PC-3 (cell line): ENCODE data around the gene RPL12. TPM values are rescaled to one million over a fixed set of nuclear protein-coding genes. Genes with fewer than 3 reads are reported as not detected.

ENCODE experiments used
- ATAC-seq: fragments of 200-7000 bp; cut with Tn5 transposase; 2 replicates; pipeline ENCODE4 v1.9.1; 2020; ENCODE audit warnings: mild to moderate bottlenecking, moderate library complexity
- BruUV-seq: library from RNA; stranded (reverse); fragments of 400-500 nt; replicated peaks from 2 replicates; lab custom pipeline; 2021; lab: Mats Ljungman, UMichigan
- CTCF ChIA-PET: fragments of 300-600 bp; sonication (Branson Sonifier 250); formaldehyde crosslinking; loops from one replicate; lab custom pipeline; 2022; ENCODE audit warnings: antibody characterized with exemption; lab: Charles Lee
- POLR2A ChIA-PET: fragments of 300-600 bp; sonication (Branson Sonifier 250); formaldehyde crosslinking; loops from one replicate; lab custom pipeline; 2022; ENCODE audit warnings: antibody characterized with exemption; ENCODE audit not compliant: unreplicated experiment; lab: Charles Lee
- DNase-seq: peaks from one replicate; pipeline ENCODE4 v3.0.0-alpha.2; 2015
- H2AFZ ChIP-seq: fragments of 300-600 bp; sonication (generic); 2 replicates; pipeline ENCODE4 v1.6.0; 2016; ENCODE audit warnings: antibody characterized with exemption, low read length
- H3F3A ChIP-seq: fragments of 300-600 bp; sonication (generic); one replicate; pipeline ENCODE4 v1.6.0; 2017; ENCODE audit warnings: antibody characterized with exemption, low read length, control low read depth, mild to moderate bottlenecking; ENCODE audit not compliant: unreplicated experiment
- H3K27ac ChIP-seq: fragments of 300-600 bp; sonication (generic); 2 replicates; pipeline ENCODE4 v1.5.1; 2016; ENCODE audit warnings: mild to moderate bottlenecking, low read length
- H3K27me3 ChIP-seq: fragments of 300-600 bp; sonication (generic); 2 replicates; pipeline ENCODE4 v1.6.1; 2016; ENCODE audit warnings: low read length, mixed read lengths
- H3K36me3 ChIP-seq: fragments of 300-600 bp; sonication (generic); 2 replicates; pipeline ENCODE4 v1.6.1; 2016; ENCODE audit warnings: low read depth, mixed run types, low read length, mixed read lengths
- H3K4me1 ChIP-seq: fragments of 300-600 bp; sonication (generic); 2 replicates; pipeline ENCODE4 v1.5.1; 2016; ENCODE audit warnings: low read length; ENCODE audit not compliant: insufficient read depth
- H3K4me2 ChIP-seq: fragments of 300-600 bp; sonication (generic); 2 replicates; pipeline ENCODE4 v1.6.0; 2016; ENCODE audit warnings: low read length
- H3K4me3 ChIP-seq: fragments of 300-600 bp; sonication (generic); 2 replicates; pipeline ENCODE4 v1.5.1; 2016; ENCODE audit warnings: mild to moderate bottlenecking, low read length, mixed read lengths
- H3K79me2 ChIP-seq: fragments of 300-600 bp; sonication (generic); 2 replicates; pipeline ENCODE4 v1.6.1; 2017; ENCODE audit warnings: low read length, mixed read lengths
- H3K9ac ChIP-seq: fragments of 300-600 bp; sonication (generic); 2 replicates; pipeline ENCODE4 v1.6.0; 2016; ENCODE audit warnings: mild to moderate bottlenecking, low read length
- H3K9me2 ChIP-seq: fragments of 300-600 bp; sonication (generic); replicated peaks from 2 replicates; pipeline ENCODE4 v1.6.1; 2016; ENCODE audit warnings: mixed run types, low read length, mixed read lengths
- H3K9me3 ChIP-seq: fragments of 300-600 bp; sonication (generic); 2 replicates; pipeline ENCODE4 v1.6.1; 2016; ENCODE audit warnings: low read length, mixed read lengths
- H4K20me1 ChIP-seq: fragments of 300-600 bp; sonication (generic); 2 replicates; pipeline ENCODE4 v1.6.1; 2016; ENCODE audit warnings: low read length, mixed read lengths
- EZH2 ChIP-seq: fragments of 300-600 bp; sonication (generic); IDR thresholded peaks from one replicate; pipeline ENCODE4 v1.6.1; 2017; ENCODE audit warnings: antibody characterized with exemption, mild to moderate bottlenecking, low read length; ENCODE audit not compliant: unreplicated experiment
- EZH2phosphoT487 ChIP-seq: fragments of 300-600 bp; sonication (generic); IDR thresholded peaks from 2 replicates; pipeline ENCODE4 v1.6.1; 2018; ENCODE audit warnings: mild to moderate bottlenecking, antibody characterized with exemption, low read length, borderline replicate concordance
- intact Hi-C: fragments of 100-400 bp; cut with micrococcal nuclease; formaldehyde crosslinking; loops from 2 replicates; pipeline ENCODE4 v1.9.0; 2023
- total RNA-seq: library from RNA; depleted of rRNA; stranded (reverse); fragments of >200 nt; gene quantifications from 2 replicates; pipeline ENCODE4 v1.2.3, GENCODE V29; 2014
- TF ChIP-seq, protein P1 (sequence below): fragments of 300-600 bp; sonication (generic); conservative IDR thresholded peaks from 2 replicates; pipeline ENCODE4 v1.5.1; 2017; ENCODE audit warnings: antibody characterized with exemption, low read depth, mild to moderate bottlenecking, low read length

RPL12 gene
- total RNA-seq, 1 experiment from 2014 or later, result 1,417 TPM

DNA sequence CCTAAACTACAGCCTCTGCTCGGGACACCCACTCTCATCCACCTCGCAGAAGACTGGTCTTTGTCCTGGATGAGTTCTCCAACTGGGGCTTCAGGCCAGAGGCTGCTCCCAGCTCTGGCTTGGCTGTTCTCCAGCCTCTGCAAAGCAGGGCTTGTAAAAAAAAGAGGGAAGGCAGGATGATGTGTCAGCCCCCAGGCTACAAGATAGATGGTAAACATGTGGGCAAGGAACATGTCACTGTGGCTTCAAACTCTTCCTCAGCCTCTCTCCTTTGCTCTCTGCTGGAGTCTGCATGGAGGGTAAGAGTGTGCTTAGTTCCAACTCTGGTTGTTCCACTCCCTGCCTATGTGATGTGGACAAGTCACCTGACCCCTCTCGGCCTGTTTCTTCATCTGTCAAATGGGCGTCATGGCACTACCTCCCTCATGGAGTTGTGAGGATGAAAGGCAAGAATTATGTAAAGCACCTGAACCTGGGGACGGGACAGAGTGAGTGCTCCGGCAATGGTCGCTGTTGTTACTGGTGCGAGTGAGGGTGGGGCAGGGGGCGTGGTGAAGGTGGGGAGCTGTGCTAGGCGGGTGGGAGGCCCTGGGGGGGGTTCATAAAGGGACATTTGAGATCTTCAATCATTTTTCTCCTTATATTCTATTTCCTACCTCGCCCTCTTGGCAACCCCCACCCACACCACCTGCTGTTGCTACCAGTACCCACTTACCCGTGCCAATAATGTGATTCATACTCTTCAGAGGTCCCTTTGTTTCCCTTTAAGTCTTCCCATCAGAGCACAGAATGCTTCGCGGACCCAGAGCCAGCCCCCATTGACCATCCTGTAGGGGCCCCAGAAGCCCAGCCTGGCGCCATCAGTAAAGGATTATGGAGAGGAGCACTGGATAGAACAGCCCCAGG lies 33.8 kb downstream of the RPL12 start:
- ATAC-seq (peak; percentile 79), DNase-seq (peak; percentile 97)
- H3K79me2 ChIP-seq, result peaks cover 7% of the 10 kb centered on the region; the same call in 1 of the 2 replicates
- ChIA-PET CTCF (no interaction called here), POLR2A (no interaction called here)
- intact Hi-C loops, result no loop called here
- peaks cover 4% of the 10 kb centered on the region for H3F3A ChIP-seq
- peak overlapping the region; percentile 64 for H3K4me2 ChIP-seq
- no peak overlapping the region for H2AFZ ChIP-seq
- no peaks in the 10 kb centered on the region for H3K27me3 ChIP-seq
- no peaks in the 10 kb centered on the region for H3K9me3 ChIP-seq
- H3K9me2 ChIP-seq, result no peaks in the 10 kb centered on the region
- H3K27ac ChIP-seq, result peak overlapping the region; percentile 87
- no peaks in the 10 kb centered on the region for H3K36me3 ChIP-seq
- no peak for TF ChIP-seq EZH2phosphoT487
- no peak for TF ChIP-seq EZH2
- TF ChIP-seq, protein P1, sequence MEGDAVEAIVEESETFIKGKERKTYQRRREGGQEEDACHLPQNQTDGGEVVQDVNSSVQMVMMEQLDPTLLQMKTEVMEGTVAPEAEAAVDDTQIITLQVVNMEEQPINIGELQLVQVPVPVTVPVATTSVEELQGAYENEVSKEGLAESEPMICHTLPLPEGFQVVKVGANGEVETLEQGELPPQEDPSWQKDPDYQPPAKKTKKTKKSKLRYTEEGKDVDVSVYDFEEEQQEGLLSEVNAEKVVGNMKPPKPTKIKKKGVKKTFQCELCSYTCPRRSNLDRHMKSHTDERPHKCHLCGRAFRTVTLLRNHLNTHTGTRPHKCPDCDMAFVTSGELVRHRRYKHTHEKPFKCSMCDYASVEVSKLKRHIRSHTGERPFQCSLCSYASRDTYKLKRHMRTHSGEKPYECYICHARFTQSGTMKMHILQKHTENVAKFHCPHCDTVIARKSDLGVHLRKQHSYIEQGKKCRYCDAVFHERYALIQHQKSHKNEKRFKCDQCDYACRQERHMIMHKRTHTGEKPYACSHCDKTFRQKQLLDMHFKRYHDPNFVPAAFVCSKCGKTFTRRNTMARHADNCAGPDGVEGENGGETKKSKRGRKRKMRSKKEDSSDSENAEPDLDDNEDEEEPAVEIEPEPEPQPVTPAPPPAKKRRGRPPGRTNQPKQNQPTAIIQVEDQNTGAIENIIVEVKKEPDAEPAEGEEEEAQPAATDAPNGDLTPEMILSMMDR, result no peak
- peak overlapping the region; percentile 24; the same call in 1 of the 2 replicates for H3K4me3 ChIP-seq
- H3K9ac ChIP-seq, result peak overlapping the region; percentile 37; the same call in 1 of the 2 replicates
- peaks cover 48% of the 10 kb centered on the region for H3K4me1 ChIP-seq
- BruUV-seq, result no TSS peak
- H4K20me1 ChIP-seq, result no peaks in the 10 kb centered on the region

DNA sequence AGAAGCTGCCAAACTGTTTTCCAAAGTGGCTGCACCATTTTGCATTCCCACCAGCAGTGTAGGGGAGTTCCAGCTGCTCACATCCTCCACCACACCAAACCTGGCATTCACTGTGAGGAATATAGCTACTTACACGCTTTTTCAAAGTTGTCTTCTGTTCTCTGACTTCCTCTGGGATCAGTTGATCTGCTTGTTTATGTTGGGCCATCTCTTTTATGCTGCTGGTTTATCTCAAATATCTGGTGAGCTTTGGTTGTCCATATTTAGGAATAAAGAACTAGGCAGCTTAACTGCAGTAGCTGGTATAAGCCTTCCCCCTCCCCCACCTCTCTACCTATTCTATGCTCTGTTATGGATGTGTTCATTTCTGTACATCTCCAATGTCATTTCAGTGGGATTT lies 35.5 kb downstream of the RPL12 start:
- BruUV-seq, result no TSS peak
- intact Hi-C loops, result no loop called here
- Histone ChIP-seq H3K9me2 (no peaks in the 10 kb centered on the region), H3K9ac (no peak overlapping the region), H3K4me3 (no peak overlapping the region), H2AFZ (no peak overlapping the region), H3K79me2 (no peaks in the 10 kb centered on the region), H3K36me3 (no peaks in the 10 kb centered on the region), H4K20me1 (no peaks in the 10 kb centered on the region), H3K27me3 (no peaks in the 10 kb centered on the region), H3K9me3 (no peaks in the 10 kb centered on the region), H3F3A (peaks cover 4% of the 10 kb centered on the region), H3K27ac (no peak overlapping the region), H3K4me2 (no peak overlapping the region), H3K4me1 (peaks cover 34% of the 10 kb centered on the region)
- TF ChIP-seq EZH2phosphoT487 (no peak), EZH2 (no peak)
- TF ChIP-seq, protein P1, result no peak
- CTCF ChIA-PET, result no interaction called here
- DNase-seq (no peak), ATAC-seq (no peak)
- POLR2A ChIA-PET, result no interaction called here

DNA sequence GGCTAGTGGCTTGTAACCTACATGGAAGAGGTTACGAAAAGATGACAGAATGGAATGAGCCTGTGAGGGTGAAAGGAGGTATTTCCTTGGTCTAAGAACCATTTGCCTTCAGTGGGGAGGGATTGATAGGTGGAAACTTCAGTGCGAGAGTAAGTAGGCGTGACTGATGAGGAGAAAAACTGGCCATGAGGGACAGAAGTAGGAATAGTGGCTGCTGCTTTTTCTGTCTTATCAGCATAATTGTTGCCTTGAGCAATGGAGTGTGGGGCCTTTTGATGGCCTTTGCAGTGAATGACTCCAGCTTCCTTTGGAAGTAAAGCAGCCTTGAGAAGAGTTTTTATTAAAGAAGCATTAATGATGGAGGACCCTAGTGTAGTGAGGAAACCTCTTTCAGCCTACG lies 36.1 kb downstream of the RPL12 start:
- intact Hi-C loops, result no loop called here
- no peaks in the 10 kb centered on the region for H4K20me1 ChIP-seq
- CTCF ChIA-PET, result interaction anchor here (0.6 kb wide), 1 partner anchor 22 kb away, joined by 11 read pairs; no protein-coding TSS in a partner anchor
- no peaks in the 10 kb centered on the region for H3K79me2 ChIP-seq
- ATAC-seq, result no peak
- H3K27me3 ChIP-seq, result no peaks in the 10 kb centered on the region
- DNase-seq, result no peak
- peaks cover 34% of the 10 kb centered on the region for H3K4me1 ChIP-seq
- no peak overlapping the region for H3K4me3 ChIP-seq
- no TSS peak for BruUV-seq
- no peak overlapping the region for H3K4me2 ChIP-seq
- no peak for TF ChIP-seq EZH2phosphoT487
- TF ChIP-seq, protein P1, result no peak
- no peak overlapping the region for H2AFZ ChIP-seq
- H3F3A ChIP-seq, result peaks cover 4% of the 10 kb centered on the region
- no peak overlapping the region for H3K27ac ChIP-seq
- POLR2A ChIA-PET, result no interaction called here
- no peaks in the 10 kb centered on the region for H3K9me2 ChIP-seq
- H3K36me3 ChIP-seq, result no peaks in the 10 kb centered on the region
- H3K9ac ChIP-seq, result no peak overlapping the region
- no peaks in the 10 kb centered on the region for H3K9me3 ChIP-seq
